Measurements from ENCODE around the gene MED12L. TPM values are rescaled to one million over a fixed set of nuclear protein-coding genes. Genes with fewer than 3 reads are reported as not detected.

Gene MED12L
- total RNA-seq, 1 experiment from 2014 or later, result 14.9 TPM

GRCh38 chr3:151321526-151321925 is 236.1 kb downstream of the MED12L start:
- Histone ChIP-seq H3K56ac (ENCODE audit: insufficient read length, low read depth, low read length) (no peak overlapping the region), H3K9ac (ENCODE audit: extremely low read depth, insufficient read length, low read length) (no peak overlapping the region), H2BK5ac (ENCODE audit: insufficient read length, low read length) (no peak overlapping the region), H2AK5ac (ENCODE audit: insufficient read length, low read length) (no peak overlapping the region), H3K23ac (ENCODE audit: insufficient read length, low read depth, low read length) (no peak overlapping the region), H3K4me2 (ENCODE audit: insufficient read depth, insufficient read length, low read length) (no peak overlapping the region), H3K27me3 (ENCODE audit: insufficient read depth, low read length) (no peaks in the 10 kb centered on the region), H3K79me1 (ENCODE audit: insufficient read depth, low read depth, low read length, poor library complexity, severe bottlenecking) (no peaks in the 10 kb centered on the region), H3K23me2 (ENCODE audit: insufficient read length, low read depth, low read length, poor library complexity, severe bottlenecking) (no peaks in the 10 kb centered on the region), H4K8ac (replicated peaks; ENCODE audit: insufficient read length, low read depth, low read length) (no peak overlapping the region), H4K91ac (ENCODE audit: insufficient read length, low read depth, low read length) (no peak overlapping the region), H2BK15ac (ENCODE audit: low read depth, low read length) (no peak overlapping the region), H4K5ac (ENCODE audit: insufficient read length, low read depth, low read length) (no peak overlapping the region), H2BK120ac (ENCODE audit: low read depth, low read length, poor library complexity, severe bottlenecking) (no peak overlapping the region), H3T11ph (ENCODE audit: low read length) (no peak overlapping the region), H3K79me2 (ENCODE audit: insufficient read depth, low read length) (no peaks in the 10 kb centered on the region), H3K4ac (ENCODE audit: low read depth, low read length) (no peak overlapping the region), H3K14ac (ENCODE audit: insufficient read depth, low read length) (no peak overlapping the region), H3K27ac (ENCODE audit: insufficient read length, low read depth, low read length) (no peak overlapping the region), H3K4me1 (ENCODE audit: insufficient read depth, low read length) (no peaks in the 10 kb centered on the region; the same call in 1 of the 2 replicates), H3K9me3 (ENCODE audit: control insufficient read depth, low read depth, low read length) (no peaks in the 10 kb centered on the region), H3K18ac (ENCODE audit: insufficient read length, low read depth, low read length) (no peak overlapping the region), H2BK12ac (ENCODE audit: insufficient read length, low read depth, low read length) (no peak overlapping the region), H4K20me1 (ENCODE audit: control insufficient read depth, insufficient read depth, insufficient read length) (no peaks in the 10 kb centered on the region), H2BK20ac (ENCODE audit: low read depth, low read length, poor library complexity, severe bottlenecking) (no peak overlapping the region), H2AFZ (ENCODE audit: low read length) (no peak overlapping the region)
- H3K9me3 Mint-ChIP-seq, result no peaks in the 10 kb centered on the region
- TF ChIP-seq, protein P1, sequence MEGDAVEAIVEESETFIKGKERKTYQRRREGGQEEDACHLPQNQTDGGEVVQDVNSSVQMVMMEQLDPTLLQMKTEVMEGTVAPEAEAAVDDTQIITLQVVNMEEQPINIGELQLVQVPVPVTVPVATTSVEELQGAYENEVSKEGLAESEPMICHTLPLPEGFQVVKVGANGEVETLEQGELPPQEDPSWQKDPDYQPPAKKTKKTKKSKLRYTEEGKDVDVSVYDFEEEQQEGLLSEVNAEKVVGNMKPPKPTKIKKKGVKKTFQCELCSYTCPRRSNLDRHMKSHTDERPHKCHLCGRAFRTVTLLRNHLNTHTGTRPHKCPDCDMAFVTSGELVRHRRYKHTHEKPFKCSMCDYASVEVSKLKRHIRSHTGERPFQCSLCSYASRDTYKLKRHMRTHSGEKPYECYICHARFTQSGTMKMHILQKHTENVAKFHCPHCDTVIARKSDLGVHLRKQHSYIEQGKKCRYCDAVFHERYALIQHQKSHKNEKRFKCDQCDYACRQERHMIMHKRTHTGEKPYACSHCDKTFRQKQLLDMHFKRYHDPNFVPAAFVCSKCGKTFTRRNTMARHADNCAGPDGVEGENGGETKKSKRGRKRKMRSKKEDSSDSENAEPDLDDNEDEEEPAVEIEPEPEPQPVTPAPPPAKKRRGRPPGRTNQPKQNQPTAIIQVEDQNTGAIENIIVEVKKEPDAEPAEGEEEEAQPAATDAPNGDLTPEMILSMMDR (conservative IDR thresholded peaks at IDR 0.05), result no peak
- no peaks in the 10 kb centered on the region for H3K27me3 Mint-ChIP-seq (ENCODE audit: low read depth)
- no peak overlapping the region for H3K4me3 Mint-ChIP-seq
- peaks cover 12 to 18% of the 10 kb centered on the region in 2 experiments for H3K4me1 Mint-ChIP-seq
- H3K27ac Mint-ChIP-seq, result no peak overlapping the region
- DNase-seq, result no peak
- no peaks in the 10 kb centered on the region; a peak in 1 of 7 replicates for H3K36me3 Mint-ChIP-seq (ENCODE audit: insufficient read depth in 1 of 3, low read depth in 3 of 3)
- no CpG with 5 or more reads among the region's 1 CpG for WGBS (ENCODE audit: extremely low coverage, insufficient read length, low lambda C conversion rate)

Measured in H9 (cell line).